HG03066 (cell line): Measurements from ENCODE around the gene SLC25A28.
"Not testable (repeated sequence)": the region's sequence is repeated elsewhere in the genome, so short reads cannot be mapped to it uniquely, and the experiment has no call there.

Experiments
- ATAC-seq: cut with Tn5 transposase; IDR thresholded peaks from one replicate; pipeline ENCODE4 v1.9.1; 2021; ENCODE audit warnings: low read depth; ENCODE audit not compliant: unreplicated experiment

SLC25A28 gene

DNA sequence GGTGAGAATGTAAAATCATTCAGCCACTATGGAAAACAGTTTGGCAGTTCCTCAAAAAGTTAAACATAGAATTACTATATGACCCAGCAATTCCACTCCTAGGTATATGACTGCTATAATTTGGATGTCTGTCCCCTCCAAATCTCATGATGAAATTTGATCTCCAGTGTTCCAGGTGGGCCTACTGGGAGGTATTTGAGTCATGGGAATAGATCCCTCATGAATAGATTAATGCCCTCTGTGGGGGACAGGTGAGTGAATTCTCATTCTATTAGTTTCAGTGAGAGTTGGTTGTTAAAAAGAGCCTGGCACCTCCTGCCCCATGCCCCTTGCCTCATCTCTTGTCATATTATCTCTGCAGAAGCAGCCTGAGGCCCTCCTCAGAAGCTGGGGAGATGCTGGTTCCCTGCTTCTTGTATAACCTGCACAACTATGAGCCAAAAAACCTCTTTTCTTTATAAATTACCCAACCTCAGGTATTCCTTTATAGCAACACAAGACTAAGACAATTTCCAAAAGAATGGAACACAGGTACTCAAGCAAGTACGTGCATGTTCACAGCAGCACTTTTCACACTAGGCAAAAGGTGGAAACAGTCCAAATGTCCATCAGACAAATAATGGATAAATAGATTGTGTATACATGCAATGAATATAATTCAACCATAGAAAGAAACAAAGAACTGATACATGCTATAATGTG is 8.8 kb upstream of the SLC25A28 start:
- ATAC-seq, result no peak

DNA sequence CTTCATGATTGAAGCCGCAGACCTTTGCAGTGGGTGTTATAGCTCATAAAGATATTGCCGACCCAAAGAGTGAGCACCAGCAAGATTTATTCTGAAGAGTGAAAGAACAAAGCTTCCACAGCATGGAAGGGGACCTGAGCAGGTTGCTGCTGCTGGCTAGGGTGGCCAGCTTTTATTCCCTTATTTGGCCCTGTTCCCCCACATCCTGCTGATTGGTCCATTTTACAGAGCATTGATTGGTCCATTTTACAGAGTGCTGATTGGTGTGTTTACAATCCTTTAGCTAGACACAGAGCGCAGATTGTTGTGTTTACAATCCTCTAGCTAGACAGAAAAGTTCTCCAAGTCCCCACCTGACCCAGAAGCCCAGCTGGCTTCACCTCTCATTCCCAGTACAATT is 4.9 kb upstream of the SLC25A28 start:
- ATAC-seq, result not testable (repeated sequence)

DNA sequence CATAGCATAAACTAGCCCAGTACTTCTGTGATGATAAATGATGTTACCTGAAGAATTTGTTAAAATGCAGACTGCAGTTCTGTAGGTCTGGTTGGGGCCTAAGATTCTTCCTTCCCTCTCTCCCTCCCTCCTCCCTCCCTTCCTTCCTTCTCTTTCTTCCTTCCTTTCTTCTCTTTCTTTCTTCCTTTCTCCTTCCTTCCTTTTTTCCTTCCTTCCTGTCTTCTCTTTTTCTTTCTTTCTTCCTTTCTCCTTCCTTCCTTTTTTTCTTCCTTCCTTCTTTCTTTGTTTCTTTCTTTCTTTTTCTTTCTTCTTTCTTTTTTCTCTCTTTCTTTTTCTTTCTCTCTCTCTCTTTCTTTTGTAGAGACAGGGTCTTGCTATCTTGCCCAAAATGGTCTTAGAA is 3.7 kb upstream of the SLC25A28 start:
- no peak for ATAC-seq

DNA sequence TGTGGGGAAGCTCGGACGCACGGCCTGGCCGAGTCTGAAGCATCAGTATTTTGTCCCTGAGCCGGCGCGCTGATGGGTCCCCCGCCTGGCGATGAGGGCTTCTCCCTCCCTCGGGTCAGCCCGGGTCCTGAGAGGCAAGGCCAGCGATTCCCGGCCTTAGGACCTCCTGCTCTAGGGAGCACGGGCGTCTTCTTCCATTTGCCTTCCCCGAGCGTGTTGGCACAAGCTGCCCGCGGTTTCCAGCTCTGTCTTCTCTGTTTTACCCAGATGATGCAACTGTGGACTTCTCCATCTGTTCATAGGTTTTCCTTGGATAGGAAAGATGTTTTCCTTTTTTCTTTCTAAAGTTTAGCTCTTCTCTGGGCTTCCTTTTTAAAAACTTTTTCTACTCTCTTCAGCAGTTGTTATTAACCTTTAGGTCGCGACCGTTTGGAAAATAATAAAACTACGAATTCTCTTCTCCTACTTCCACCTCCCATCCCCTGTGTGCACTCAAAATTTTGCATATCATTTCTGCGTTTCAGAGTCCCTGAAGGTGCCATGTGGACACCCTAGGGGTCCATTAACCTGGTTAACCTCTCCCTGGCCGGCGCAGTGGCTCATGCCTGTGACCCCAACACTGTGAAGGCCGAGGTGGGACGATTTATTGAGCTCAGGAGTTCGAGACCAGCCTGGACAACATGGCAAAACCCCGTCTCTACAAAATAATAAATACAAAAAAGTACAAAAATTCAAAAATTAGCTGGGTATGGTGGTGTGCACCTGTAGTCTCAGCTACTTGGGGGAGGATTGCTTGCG is 1.4 kb upstream of the SLC25A28 start:
- no peak for ATAC-seq

DNA sequence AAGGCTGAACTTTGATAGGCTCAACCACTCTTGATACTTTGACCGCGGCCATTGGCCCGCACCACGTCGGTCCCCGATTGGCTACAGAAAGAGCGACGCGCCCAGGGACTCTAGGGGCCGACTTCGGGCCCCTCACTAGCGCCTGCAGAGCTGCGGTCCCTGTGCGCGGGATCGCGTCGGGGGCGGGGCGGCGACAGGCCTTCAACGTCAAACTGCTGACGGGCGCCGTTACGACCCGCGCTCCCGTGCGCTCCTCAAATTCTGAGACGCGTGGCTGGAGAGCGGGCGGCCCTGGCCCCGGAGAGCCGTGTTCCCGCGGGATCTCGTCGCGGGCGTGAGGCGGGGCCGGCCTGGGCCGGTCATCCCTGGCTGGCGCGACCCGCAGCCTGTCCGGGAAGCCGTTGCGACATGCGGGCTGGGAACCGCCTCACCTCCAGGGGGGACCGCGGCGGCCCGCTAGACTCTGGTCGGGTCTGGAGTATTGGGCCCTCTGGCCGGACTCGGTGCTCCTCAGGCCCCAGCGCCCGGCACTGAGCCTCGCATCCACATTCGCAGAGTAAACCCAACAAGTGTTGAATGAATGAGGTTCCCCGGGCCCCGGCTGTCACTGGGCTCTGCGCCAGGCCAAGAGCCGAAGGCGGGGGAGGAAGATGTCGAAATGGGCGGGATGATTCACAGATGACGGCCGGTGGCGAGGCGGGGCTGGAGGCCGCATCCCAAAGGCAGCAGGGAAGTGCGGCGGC is 643 bp upstream of the SLC25A28 start:
- peak; percentile 82 for ATAC-seq

DNA sequence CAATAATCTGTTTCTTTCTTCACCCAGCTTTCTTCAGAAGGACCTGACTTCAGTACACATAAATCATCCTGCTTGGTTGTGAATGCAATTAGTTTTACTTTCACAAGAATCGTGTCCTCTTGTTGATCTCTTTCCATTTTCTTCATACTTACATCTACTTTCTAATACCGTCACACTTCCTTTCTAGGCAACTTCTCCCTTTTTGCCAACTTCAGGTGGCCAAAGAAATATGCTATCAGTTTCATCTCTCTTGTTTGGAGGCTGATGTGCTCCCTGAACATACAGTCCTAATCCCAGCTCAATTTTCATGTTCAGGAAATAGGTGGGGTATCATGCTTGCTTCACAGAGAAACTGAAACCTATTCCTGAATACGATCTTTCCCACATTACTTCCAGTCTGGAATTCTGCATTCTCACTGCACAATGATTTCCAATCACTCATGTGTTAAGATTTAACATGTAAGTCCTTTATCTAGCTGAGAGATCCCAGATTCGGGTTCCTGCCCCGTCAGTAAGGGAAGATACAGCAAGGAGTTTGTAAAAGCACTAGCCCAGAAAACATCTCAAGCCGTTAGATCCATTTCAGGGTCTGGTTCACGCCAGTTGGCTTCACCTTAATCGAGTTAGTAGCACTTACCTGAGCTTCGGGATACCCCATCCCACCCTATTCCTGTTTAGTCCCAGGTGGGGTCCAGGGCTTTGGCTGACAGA is 994 bp downstream of the SLC25A28 start:
- ATAC-seq, result no peak

DNA sequence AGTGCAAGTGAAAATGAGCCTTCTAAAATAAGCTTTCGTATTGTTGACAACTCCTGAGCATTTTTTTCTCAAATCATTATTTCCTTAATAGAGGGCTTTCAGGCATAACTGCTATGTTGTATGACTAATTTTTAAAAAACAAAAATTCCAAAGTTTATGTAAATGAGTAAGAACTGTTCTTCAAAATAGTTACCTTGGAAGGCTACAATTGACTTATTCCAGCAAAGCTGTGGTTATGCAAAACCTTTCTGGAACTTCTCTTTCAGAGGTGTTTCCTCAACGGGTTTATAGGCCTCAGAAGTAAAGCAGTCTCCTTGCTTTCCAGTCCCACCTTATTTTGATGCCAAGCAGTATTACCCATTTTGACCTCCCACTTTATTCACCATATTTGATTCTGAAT is 2.5 kb downstream of the SLC25A28 start:
- ATAC-seq, result no peak

DNA sequence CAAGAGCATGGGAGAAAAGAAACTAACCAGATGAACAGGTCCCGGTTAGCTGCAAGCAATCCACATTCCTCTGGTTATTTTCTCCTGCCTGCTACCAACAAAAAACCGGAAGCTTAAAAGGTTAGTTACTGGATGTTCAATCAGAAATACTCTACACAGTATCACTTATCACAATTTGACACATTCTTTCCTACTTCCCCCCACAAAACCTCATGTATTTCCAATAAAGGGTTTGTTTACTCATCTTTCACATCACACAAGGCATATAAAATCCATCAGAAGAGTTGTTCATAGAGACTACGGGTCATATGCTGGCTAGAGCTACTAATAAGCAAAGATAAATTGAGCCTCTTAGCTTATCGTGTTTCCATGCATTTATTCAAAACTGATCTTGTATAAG is 4.8 kb downstream of the SLC25A28 start:
- no peak for ATAC-seq

DNA sequence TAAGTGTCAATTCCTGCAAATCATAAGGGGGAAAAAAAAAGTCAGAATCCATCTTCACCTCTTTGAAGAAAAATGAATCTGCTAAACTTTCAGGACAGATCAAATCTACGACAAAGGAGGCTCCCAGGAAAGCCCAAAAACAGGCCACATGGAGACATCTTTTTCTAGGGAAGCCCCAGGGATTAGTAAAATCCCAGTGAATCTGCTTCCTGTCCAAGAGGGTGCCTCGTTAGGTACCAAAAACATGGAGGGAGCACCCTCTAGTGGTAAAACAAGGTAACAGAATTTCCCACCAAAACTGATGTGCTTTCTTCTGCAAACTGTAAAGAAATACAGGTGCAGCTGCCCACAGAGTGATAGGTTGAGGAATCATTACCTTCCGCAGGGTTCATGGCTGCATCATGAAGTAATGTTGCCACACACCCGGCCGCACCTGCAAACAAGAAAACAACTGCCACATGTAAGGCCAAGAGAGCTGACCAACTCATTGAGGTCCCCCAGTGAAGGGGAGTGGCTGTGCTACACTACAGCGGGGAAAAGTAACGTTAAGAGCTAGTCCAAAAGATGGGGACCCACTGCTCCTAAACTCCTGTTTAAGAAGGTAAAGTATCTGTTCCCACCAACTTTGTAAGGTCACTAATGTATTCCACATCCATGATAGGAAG is 7.9 kb downstream of the SLC25A28 start:
- no peak for ATAC-seq

DNA sequence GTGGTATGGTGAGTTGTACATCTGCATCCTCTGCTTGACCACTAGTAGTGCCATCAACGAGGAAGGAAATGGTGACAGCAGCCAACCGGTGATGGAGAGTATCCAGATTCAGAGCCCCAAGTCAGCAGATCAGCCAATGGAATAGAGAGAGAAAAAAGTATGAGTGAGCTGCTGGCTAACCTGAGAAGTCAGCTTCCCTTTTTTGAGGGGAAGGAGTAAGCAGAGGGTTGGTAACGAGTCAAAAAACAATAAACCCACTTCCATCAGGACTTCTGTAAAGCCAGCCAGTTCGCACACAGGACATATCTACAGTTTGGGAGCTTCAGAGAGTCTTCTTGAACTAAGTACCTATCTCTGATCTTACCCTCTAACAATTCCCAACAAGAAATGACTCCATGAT is 8.9 kb downstream of the SLC25A28 start:
- no peak for ATAC-seq

DNA sequence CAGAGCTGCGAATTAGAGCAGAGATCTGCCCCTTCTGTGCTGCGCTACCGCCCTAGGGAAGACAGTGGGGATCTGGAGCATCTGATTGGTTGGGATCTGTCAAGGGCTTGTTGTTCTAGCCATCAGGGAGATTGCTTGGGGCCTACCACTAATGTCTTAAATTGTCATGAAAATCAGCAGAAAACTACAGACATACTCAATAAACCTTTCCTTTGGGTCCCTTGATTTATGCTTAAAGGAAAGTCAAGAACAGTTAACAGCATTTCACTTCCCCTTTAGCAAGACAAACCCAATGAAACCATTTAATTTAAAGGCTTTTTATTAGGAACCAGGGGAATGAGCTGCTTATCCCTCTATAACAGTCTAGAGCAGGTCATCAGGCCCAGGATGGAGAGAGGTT is 10.0 kb downstream of the SLC25A28 start:
- ATAC-seq, result no peak

DNA sequence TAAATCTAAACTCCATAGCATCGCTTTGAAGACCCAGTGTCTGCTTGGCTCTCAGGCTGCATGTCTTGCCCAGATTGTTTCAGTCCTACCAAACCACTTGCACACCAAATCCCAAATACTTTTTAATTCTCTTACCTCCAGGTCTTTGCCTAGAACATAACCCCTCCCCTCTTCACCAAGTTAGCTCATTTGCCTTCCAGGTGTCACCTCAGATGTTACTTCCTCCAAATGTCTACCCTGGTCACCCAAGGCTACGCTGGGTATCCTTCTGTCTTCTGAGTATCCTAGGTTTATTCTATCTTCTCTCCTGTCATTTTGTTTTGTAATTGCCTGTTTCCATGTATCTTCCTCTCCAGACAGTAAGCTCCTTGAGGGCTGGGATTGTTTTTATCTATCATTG is 11.1 kb downstream of the SLC25A28 start:
- no peak for ATAC-seq

DNA sequence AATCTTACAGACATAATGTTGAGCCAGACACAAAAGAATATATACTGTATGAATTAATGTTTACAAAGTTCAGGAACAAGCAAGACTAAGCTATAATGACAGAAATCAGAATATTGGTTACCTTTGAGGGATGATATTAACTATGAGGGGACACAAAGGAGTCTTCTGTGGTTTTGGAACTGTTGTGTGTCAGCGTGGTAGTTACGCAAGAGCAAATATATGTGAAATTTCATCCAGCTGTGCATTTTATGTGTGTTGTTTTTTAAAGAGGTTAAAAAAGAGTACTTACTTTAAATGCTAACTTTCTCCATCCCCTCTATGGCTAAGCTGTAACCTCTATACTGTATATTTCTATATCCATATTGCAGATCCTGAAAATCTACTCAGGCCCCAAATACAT is 14.9 kb downstream of the SLC25A28 start:
- no peak for ATAC-seq

DNA sequence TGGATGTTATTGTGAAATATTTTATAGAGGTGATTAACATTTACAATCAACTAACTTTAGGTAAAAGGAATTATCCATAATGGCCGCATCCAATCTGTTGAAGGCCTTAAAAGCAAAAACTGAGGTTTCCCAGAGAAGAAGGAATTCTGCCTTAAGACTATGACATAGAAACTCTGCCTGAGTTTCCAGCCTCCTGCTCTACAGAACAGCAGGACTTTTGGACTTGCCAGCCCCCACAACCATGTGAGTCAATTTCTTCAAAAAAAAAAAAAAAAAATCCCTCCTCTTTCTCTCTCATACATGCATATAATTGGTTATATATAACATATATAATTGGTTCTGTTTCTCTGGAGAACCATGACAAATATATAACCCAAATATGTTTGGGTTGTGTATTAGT is 15.4 kb downstream of the SLC25A28 start:
- no peak for ATAC-seq

DNA sequence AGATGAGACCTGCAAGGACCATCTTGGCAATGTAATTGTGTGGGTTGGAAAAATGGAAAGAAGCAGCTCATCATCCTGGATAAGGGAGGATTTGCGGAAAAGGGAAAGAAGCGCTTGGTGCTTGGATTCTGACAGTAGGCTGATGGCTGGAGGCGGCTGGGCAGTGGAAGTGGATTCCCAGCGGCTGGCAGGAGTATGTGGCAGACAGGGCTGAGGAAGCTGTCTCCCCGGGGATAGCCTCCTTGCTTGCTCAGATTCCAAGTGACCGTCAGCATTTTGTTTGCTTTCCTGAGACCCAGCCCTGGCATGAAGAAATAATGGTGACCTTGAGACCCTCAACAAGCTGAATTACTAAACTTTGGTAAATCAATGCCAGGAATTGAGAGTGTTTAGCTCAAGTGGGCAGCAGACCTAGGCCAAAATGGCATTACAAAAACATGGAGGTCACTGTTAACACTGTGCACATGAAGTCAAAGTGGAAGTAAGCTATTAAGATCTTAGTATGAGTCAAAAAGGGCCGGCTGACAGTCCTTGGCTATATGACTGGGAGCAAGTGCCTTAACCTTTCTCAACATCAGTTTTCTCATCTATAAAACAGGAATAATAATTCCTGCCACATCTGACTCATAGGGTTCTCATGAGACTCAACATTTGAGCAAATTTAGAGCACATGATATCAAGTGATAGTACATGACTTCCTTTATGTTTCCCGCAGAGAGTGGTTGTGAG is 21.3 kb downstream of the SLC25A28 start:
- ATAC-seq, result no peak

DNA sequence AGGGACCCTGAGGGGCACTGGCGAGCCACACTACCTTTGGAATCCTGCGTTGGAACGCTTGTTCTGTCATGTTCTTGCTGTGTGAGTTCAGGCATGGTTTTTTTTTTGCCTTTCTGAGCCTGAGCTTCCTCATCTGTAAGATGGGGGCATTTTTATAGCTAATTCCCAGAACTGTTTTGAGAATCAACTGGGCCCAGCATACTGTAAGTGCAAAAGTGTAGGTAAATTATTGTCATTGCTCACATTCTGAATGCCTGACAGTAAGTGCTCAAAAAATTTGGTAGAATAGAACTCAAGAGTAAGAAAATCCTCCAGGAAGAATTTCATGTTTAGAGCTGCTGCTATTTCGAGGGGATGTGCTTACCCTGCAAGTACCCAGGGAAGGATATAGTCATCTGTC is 22.2 kb downstream of the SLC25A28 start:
- ATAC-seq, result no peak

DNA sequence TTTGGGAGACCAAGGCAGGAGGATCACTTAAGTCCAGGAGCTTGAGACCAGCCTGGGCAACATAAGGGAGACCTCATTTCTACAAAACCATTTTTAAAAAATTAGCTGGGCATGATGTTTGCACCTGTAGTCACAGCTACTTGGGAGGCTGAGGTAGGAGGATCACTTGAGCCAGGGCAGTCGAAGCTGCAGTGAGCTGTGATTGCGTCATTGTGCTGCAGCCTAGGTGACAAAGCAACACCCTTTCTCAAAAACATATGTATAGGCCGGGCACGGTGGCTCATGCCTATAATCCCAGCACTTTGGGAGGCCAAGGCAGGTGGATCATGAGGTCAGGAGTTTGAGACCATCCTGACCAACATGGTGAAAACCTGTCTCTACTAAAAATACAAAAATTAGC is 23.5 kb downstream of the SLC25A28 start:
- not testable (repeated sequence) for ATAC-seq

DNA sequence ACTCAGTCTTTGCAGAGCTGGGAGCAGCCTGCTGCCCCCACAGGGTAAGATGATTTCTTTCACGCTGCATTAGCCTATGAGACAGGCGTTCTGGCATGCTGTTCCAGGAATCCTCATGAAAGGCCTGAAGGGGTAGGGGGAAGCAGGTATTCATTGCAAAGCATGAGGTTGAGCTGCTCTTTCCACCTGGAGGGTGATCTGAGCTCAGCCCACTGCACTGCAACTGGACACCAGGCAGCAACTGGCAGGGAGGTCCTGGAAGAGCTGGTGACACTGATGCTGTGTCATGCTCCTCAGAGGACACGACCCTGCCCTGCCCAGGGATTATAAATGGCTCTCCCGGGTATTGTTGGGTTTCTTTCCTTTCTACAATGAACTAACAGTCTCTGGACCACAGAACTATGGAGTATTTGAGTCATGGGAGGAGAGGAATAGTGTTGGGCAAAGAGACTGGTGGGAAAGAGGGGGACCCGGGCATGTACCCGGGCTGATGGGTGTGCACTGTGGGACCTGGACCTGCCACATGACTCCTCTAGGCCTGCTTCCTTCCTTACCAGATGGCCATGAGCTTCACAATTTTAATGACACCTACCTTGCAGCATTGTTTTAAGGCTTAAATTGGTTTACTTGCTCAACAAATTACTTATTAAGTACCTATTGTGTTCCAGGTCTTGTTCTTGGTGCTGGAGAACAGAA is 24.3 kb downstream of the SLC25A28 start:
- no peak for ATAC-seq

DNA sequence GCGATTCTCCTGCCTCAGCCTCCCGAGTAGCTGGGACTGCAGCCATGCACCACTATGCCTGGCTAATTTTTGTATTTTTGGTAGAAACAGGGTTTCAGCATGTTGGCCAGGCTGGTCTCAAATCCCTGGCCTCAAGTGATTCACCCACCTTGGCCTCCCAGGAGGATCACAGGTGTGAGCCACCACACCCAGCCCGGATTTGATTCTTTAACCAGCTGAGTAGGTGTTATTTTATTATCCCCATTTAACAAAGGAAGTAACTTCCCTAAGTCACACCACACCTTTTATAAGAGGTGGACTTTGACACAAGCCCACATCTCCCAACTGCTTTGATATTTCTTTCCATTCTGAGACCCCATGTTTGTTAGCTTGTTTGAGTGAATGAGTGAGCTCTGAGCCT is 25.0 kb downstream of the SLC25A28 start:
- ATAC-seq, result no peak
